Femur (tissue), 1 donor: ENCODE results near the gene AGAP1.

Source experiments
- DNase-seq: peaks from one replicate; pipeline ENCODE4 v3.0.0-alpha.2; 2017

AGAP1 gene

GRCh38 chr2:235697041-235697440 lies 203.2 kb downstream of the AGAP1 start:
- no peak for DNase-seq

- DNase-seq = no peak
These were observed 204.2 kb downstream of the AGAP1 start for GRCh38 chr2:235698028-235698427.

- DNase-seq = no peak
These were observed 204.6 kb downstream of the AGAP1 start for GRCh38 chr2:235698491-235698890.

- no peak for DNase-seq
These were observed 205.7 kb downstream of the AGAP1 start for GRCh38 chr2:235699576-235699975.

- no peak for DNase-seq
These were observed 207.6 kb downstream of the AGAP1 start for GRCh38 chr2:235701206-235701981.

GRCh38 chr2:235702186-235702585 lies 208.3 kb downstream of the AGAP1 start:
- no peak for DNase-seq

GRCh38 chr2:235703711-235704295 lies 210.0 kb downstream of the AGAP1 start:
- DNase-seq = no peak

GRCh38 chr2:235705296-235705695 lies 211.5 kb downstream of the AGAP1 start:
- DNase-seq = no peak

GRCh38 chr2:235706506-235706905 lies 212.7 kb downstream of the AGAP1 start:
- no peak for DNase-seq

- no peak for DNase-seq
These were observed 213.7 kb downstream of the AGAP1 start for GRCh38 chr2:235707411-235708096.

GRCh38 chr2:235709124-235709813 lies 215.4 kb downstream of the AGAP1 start:
- DNase-seq = no peak

GRCh38 chr2:235709969-235710879 lies 216.4 kb downstream of the AGAP1 start:
- no peak for DNase-seq

GRCh38 chr2:235710933-235711332 lies 217.1 kb downstream of the AGAP1 start:
- DNase-seq = no peak

GRCh38 chr2:235711527-235711926 lies 217.7 kb downstream of the AGAP1 start:
- DNase-seq = no peak

- no peak for DNase-seq
These were observed 218.3 kb downstream of the AGAP1 start for GRCh38 chr2:235712176-235712575.

GRCh38 chr2:235713189-235713588 lies 219.3 kb downstream of the AGAP1 start:
- DNase-seq = no peak

GRCh38 chr2:235715601-235716000 lies 221.8 kb downstream of the AGAP1 start:
- no peak for DNase-seq

GRCh38 chr2:235716875-235717496 lies 223.1 kb downstream of the AGAP1 start:
- no peak for DNase-seq

GRCh38 chr2:235719146-235719942 lies 225.5 kb downstream of the AGAP1 start:
- DNase-seq = no peak

GRCh38 chr2:235721625-235722024 lies 227.8 kb downstream of the AGAP1 start:
- DNase-seq = no peak

GRCh38 chr2:235722869-235723268 lies 229.0 kb downstream of the AGAP1 start:
- no peak for DNase-seq
